Keratinocyte (primary cell): Measurements from ENCODE around the gene CMYA5. TPM values are rescaled to one million over a fixed set of nuclear protein-coding genes. Genes with fewer than 3 reads are reported as not detected.
"Not testable (repeated sequence)": the region's sequence is repeated elsewhere in the genome, so short reads cannot be mapped to it uniquely, and the experiment has no call there.

Experiments
- DNase-seq: peaks from one replicate; pipeline ENCODE4 v3.0.0-alpha.2; 2011; ENCODE audit warnings: low read depth, missing footprints, low spot score
- FAIRE-seq: peaks from 2 replicates; lab custom pipeline; 2011; peaks lifted over from hg19 to GRCh38; lab: Jason Lieb, UNC
- H2AFZ ChIP-seq: 2 replicates; pipeline ENCODE4 v1.6.0; 2012; ENCODE audit warnings: low read length, control low read depth, inconsistent platforms; ENCODE audit not compliant: control insufficient read depth
- H3K27ac ChIP-seq: 2 replicates; pipeline ENCODE4 v1.5.1; 2011; ENCODE audit warnings: low read length; ENCODE audit not compliant: control insufficient read depth, insufficient read depth
- H3K27me3 ChIP-seq: 3 replicates; pipeline ENCODE4 v1.6.0; 2011; ENCODE audit warnings: low read length; ENCODE audit not compliant: control insufficient read depth, insufficient read depth; ENCODE audit errors: extremely low read depth
- H3K36me3 ChIP-seq, 2 experiments: 2 replicates in 1 of 2; 3 replicates in 1 of 2; pipeline ENCODE4 v1.5.1; 2011; ENCODE audit warnings: low read length in 2 of 2, mild to moderate bottlenecking in 1 of 2; ENCODE audit not compliant: control insufficient read depth in 2 of 2, insufficient read depth in 2 of 2; ENCODE audit errors: extremely low read depth in 1 of 2
- H3K4me1 ChIP-seq: 3 replicates; pipeline ENCODE4 v1.5.1; 2011; ENCODE audit warnings: low read length; ENCODE audit not compliant: control insufficient read depth, insufficient read depth; ENCODE audit errors: extremely low read depth
- H3K4me2 ChIP-seq: 3 replicates; pipeline ENCODE4 v1.6.0; 2011; ENCODE audit warnings: low read depth, low read length; ENCODE audit not compliant: control insufficient read depth, insufficient read depth; ENCODE audit errors: extremely low read depth
- H3K4me3 ChIP-seq, 3 experiments: fragments of 200-600 bp in 1 of 3; sonication (generic) in 1 of 3; 2 replicates in 2 of 3; 3 replicates in 1 of 3; pipeline ENCODE4 v1.5.1; 2011 to 2016; ENCODE audit warnings: low read length in 3 of 3, mild to moderate bottlenecking in 3 of 3, control low read depth in 2 of 3, inconsistent platforms in 1 of 3, low read depth in 1 of 3, mixed read lengths in 1 of 3, mixed run types in 1 of 3, moderate library complexity in 1 of 3; ENCODE audit not compliant: control insufficient read depth in 2 of 3, insufficient read depth in 2 of 3; ENCODE audit errors: extremely low read depth in 1 of 3
- H3K79me2 ChIP-seq: 2 replicates; pipeline ENCODE4 v1.6.0; 2012; ENCODE audit warnings: low read length; ENCODE audit not compliant: control insufficient read depth, insufficient read depth
- H3K9ac ChIP-seq: 3 replicates; pipeline ENCODE4 v1.6.0; 2011; ENCODE audit warnings: low read length; ENCODE audit not compliant: control insufficient read depth, insufficient read depth; ENCODE audit errors: extremely low read depth
- H3K9me1 ChIP-seq: 3 replicates; pipeline ENCODE4 v1.6.0; 2011; ENCODE audit warnings: low read length; ENCODE audit not compliant: control insufficient read depth, insufficient read depth; ENCODE audit errors: extremely low read depth
- H3K9me3 ChIP-seq: 2 replicates; pipeline ENCODE4 v1.5.1; 2012; ENCODE audit warnings: low read depth, low read length; ENCODE audit not compliant: control insufficient read depth
- H4K20me1 ChIP-seq: 3 replicates; pipeline ENCODE4 v1.6.0; 2011; ENCODE audit warnings: low read length; ENCODE audit not compliant: control insufficient read depth, insufficient read depth; ENCODE audit errors: extremely low read depth
- CTCF ChIP-seq, 3 experiments: IDR thresholded peaks in 1 of 3; conservative IDR thresholded peaks in 1 of 3; optimal IDR thresholded peaks in 1 of 3; 2 replicates in 2 of 3; 3 replicates in 1 of 3; pipeline versions ENCODE3 to v1.5.1; 2011; ENCODE audit warnings: low read length in 3 of 3, mild to moderate bottlenecking in 3 of 3, moderate library complexity in 2 of 3, control low read depth in 1 of 3, inconsistent platforms in 1 of 3; ENCODE audit not compliant: insufficient read depth in 2 of 3; ENCODE audit errors: extremely low read depth in 1 of 3
- EZH2 ChIP-seq: IDR thresholded peaks from one replicate; pipeline ENCODE4 v1.6.1; 2012; ENCODE audit warnings: inconsistent platforms, mild to moderate bottlenecking, low read length, moderate library complexity
- dilution Hi-C: fragments of 300-500 bp; cut with MboI; formaldehyde crosslinking; loops from one replicate; pipeline ENCODE4 v1.7.0; 2020; ENCODE audit warnings: low sequenced_read_pairs; ENCODE audit not compliant: extremely low pct_ligation_motif_present
- polyA plus RNA-seq, 5 experiments: library from polyadenylated mRNA; depleted of rRNA in 3 of 5; stranded (reverse) in 3 of 5; stranded (forward) in 1 of 5; unstranded in 1 of 5; fragments of >200 nt; gene quantifications; 1 replicate in 1 of 5; 2 replicates in 3 of 5; 3 replicates in 1 of 5; pipeline versions ENCODE4 v1.2.1 to v1.2.3, GENCODE V29; 2011 to 2012; ENCODE audit warnings: missing spikeins in 2 of 5, low read depth in 1 of 5, low replicate concordance in 1 of 5

CMYA5 gene
- polyA plus RNA-seq, 1 donor (not counting 4 experiments of a cell fraction or from before 2014, with no cell fraction given): 0.25 TPM

- Histone ChIP-seq H3K4me2 (no peak overlapping the region), H3K4me3 (no peak overlapping the region), H3K4me1 (no peaks in the 10 kb centered on the region), H3K27me3 (no peaks in the 10 kb centered on the region), H3K79me2 (no peaks in the 10 kb centered on the region), H4K20me1 (no peaks in the 10 kb centered on the region), H2AFZ (no peak overlapping the region), H3K36me3 (no peaks in the 10 kb centered on the region), H3K27ac (no peak overlapping the region), H3K9me1 (no peaks in the 10 kb centered on the region), H3K9me3 (no peaks in the 10 kb centered on the region), H3K9ac (no peak overlapping the region)
- dilution Hi-C loops: no loop called here
- TF ChIP-seq EZH2 (no peak), CTCF (optimal IDR thresholded peaks at IDR 0.05 in 1 of 3, IDR thresholded peaks at IDR 0.05 in 1 of 3, conservative IDR thresholded peaks at IDR 0.05 in 1 of 3; ENCODE audit: extremely low read depth in 1 of 3, insufficient read depth in 2 of 3, low read length in 3 of 3) (no peak)
- DNase-seq (no peak), FAIRE-seq (no peak)
Observed at GRCh38 chr5:79704553-79704952, 14.9 kb downstream of the CMYA5 start.

- FAIRE-seq (no peak), DNase-seq (no peak)
- Histone ChIP-seq H4K20me1 (no peaks in the 10 kb centered on the region), H3K9ac (no peak overlapping the region), H3K4me3 (no peak overlapping the region), H3K27me3 (no peaks in the 10 kb centered on the region), H2AFZ (no peak overlapping the region), H3K4me2 (no peak overlapping the region), H3K79me2 (no peaks in the 10 kb centered on the region), H3K9me3 (no peaks in the 10 kb centered on the region), H3K27ac (no peak overlapping the region), H3K9me1 (no peaks in the 10 kb centered on the region), H3K36me3 (no peaks in the 10 kb centered on the region), H3K4me1 (no peaks in the 10 kb centered on the region)
- TF ChIP-seq EZH2 (no peak), CTCF (optimal IDR thresholded peaks at IDR 0.05 in 1 of 3, IDR thresholded peaks at IDR 0.05 in 1 of 3, conservative IDR thresholded peaks at IDR 0.05 in 1 of 3; ENCODE audit: extremely low read depth in 1 of 3, insufficient read depth in 2 of 3, low read length in 3 of 3) (no peak)
- dilution Hi-C loops: no loop called here
Observed at GRCh38 chr5:79705632-79706031, 16.0 kb downstream of the CMYA5 start.

GRCh38 chr5:79706317-79706716 lies 16.7 kb downstream of the CMYA5 start:
- H3K4me2 ChIP-seq, DNase-seq, FAIRE-seq, H3K27me3 ChIP-seq, H3K36me3 ChIP-seq, H3K4me3 ChIP-seq, H3K4me1 ChIP-seq, H3K9me1 ChIP-seq, H4K20me1 ChIP-seq, dilution Hi-C loops, H3K9ac ChIP-seq, H3K9me3 ChIP-seq, H3K79me2 ChIP-seq, H2AFZ ChIP-seq, H3K27ac ChIP-seq: not testable (repeated sequence)
